ENCODE measurements around the gene COL23A1. TPM values are rescaled to one million over a fixed set of nuclear protein-coding genes. Genes with fewer than 3 reads are reported as not detected.

COL23A1 gene
- total and polyA plus RNA-seq, 2 of the 8 experiments (the other 6 are each of a cell fraction or from before 2014, with no cell fraction given), result 3.1 to 4.7 TPM

DNA sequence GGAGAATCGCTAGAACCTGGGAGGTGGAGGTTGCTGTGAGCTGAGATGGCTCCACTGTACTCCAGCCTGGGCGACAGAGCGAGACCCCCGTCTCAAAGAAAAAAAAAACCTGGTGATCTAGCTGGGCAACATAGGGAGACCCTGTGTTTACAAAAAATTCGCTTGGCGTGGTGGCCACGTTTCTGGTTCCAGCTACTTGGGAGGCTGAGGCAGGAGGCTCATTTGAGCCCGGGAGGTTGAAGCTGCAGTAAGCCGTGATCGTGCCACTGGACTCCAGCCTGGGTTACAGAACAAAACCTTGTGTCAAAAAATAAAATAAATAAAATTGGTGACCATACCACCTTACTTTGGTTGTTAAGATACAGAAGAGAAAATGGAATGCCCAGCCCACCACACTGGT lies 387.7 kb downstream of the COL23A1 start:
- no peak for FAIRE-seq
- Histone ChIP-seq H4K20me1 (replicated peaks in 1 of 2; ENCODE audit: control insufficient read depth in 1 of 2, insufficient read depth in 2 of 2, low read length in 2 of 2) (peaks cover 22% of the 10 kb centered on the region in 2 experiments), H3K4me1 (replicated peaks in 1 of 4; ENCODE audit: control insufficient read depth in 3 of 4, insufficient read depth in 4 of 4, low read length in 3 of 4) (peaks cover 0 to 10% (median 4%) of the 10 kb centered on the region in 4 experiments; a peak in 5 of 7 replicates), H2BK120ac (replicated peaks; ENCODE audit: low read depth, low read length) (no peak overlapping the region), H3K79me2 (ENCODE audit: control insufficient read depth in 1 of 2, insufficient read depth in 2 of 2, low read length in 2 of 2) (peaks cover 27 to 33% of the 10 kb centered on the region in 2 experiments), H2AK5ac (ENCODE audit: low read depth, low read length) (no peak overlapping the region), H4K91ac (replicated peaks; ENCODE audit: insufficient read length, low read length) (no peak overlapping the region), H3K4me3 (ENCODE audit: extremely low read depth in 1 of 4, insufficient read depth in 2 of 4, low read depth in 3 of 4, low read length in 4 of 4) (no peak overlapping the region), H3K4ac (replicated peaks; ENCODE audit: insufficient read length, low read depth, low read length) (no peak overlapping the region), H3K14ac (ENCODE audit: insufficient read length) (no peak overlapping the region), H4K8ac (ENCODE audit: extremely low read depth, insufficient read depth, low read length) (no peak overlapping the region), H3K18ac (ENCODE audit: extremely low read depth, low read length) (no peak overlapping the region), H2BK15ac (ENCODE audit: low read length) (no peak overlapping the region), H2BK5ac (ENCODE audit: low read depth, low read length) (no peak overlapping the region), H3K56ac (replicated peaks; ENCODE audit: insufficient read length, low read depth, low read length) (no peak overlapping the region), H2BK20ac (ENCODE audit: low read length) (no peak overlapping the region), H3K79me1 (ENCODE audit: low read depth, low read length) (peaks cover 10% of the 10 kb centered on the region), H2BK12ac (ENCODE audit: low read depth, low read length) (no peak overlapping the region), H3K27me3 (replicated peaks in 1 of 4; ENCODE audit: control insufficient read depth in 3 of 4, extremely low read depth in 1 of 4, insufficient read depth in 3 of 4, low read length in 3 of 4) (no peaks in the 10 kb centered on the region), H4K5ac (ENCODE audit: insufficient read length, low read depth, low read length) (no peak overlapping the region), H2AFZ (ENCODE audit: low read length) (no peak overlapping the region), H3K23me2 (ENCODE audit: low read depth, low read length) (peaks cover 4% of the 10 kb centered on the region), H3K36me3 (ENCODE audit: control insufficient read depth in 2 of 4, insufficient read depth in 4 of 4, low read length in 3 of 4) (peaks cover 15 to 24% (median 20%) of the 10 kb centered on the region in 4 experiments), H3K23ac (ENCODE audit: insufficient read length) (no peak overlapping the region), H3K4me2 (ENCODE audit: insufficient read depth in 1 of 2, low read depth in 2 of 2, low read length in 2 of 2) (no peak overlapping the region), H3K9me3 (ENCODE audit: insufficient read depth in 2 of 2, low read depth in 1 of 2, low read length in 1 of 2) (no peaks in the 10 kb centered on the region), H3K9ac (replicated peaks in 1 of 4; ENCODE audit: extremely low read depth in 1 of 4, low read depth in 3 of 4, low read length in 3 of 4) (no peak overlapping the region), H3K27ac (ENCODE audit: low read depth, low read length) (no peak overlapping the region)
- ChIA-PET CTCF (ENCODE audit: partially characterized antibody) (interaction anchor here (0.7 to 1.6 kb wide), 6 partner anchors 9 to 359 kb away, joined by 3 read pairs; no protein-coding TSS in a partner anchor), POLR2A (ENCODE audit: partially characterized antibody) (interaction anchor here (1.4 to 38.5 kb wide), 5 partner anchors 1 to 88 kb away, joined by 6 to 985 read pairs (median 13); partner anchors contain the start of genes GMCL2, HNRNPAB, NHP2 and PHYKPL)
- no peak for DNase-seq (ENCODE audit: low read depth in 1 of 2, low spot score in 2 of 2)
- 92% methylated on average over 10 of the region's 10 CpGs; no CpG with 5 or more reads in 1 of the 2 experiments for WGBS, 2 experiments (ENCODE audit: extremely low coverage in 1 of 2, insufficient coverage in 1 of 2, insufficient read length in 1 of 2, insufficient replicate concordance in 2 of 2, low coverage in 1 of 2, low lambda C conversion rate in 2 of 2, missing lambda C conversion rate in 1 of 2)
- TF ChIP-seq CHD2 (IDR thresholded peaks at IDR 0.05; ENCODE audit: low read length), result no peak
- no peak for TF ChIP-seq POU5F1 (IDR thresholded peaks at IDR 0.05; ENCODE audit: low read depth, low read length)
- no peak for TF ChIP-seq EZH2 (IDR thresholded peaks at IDR 0.05; ENCODE audit: low read depth, low read length, severe bottlenecking)
- no peak for TF ChIP-seq TEAD4 (IDR thresholded peaks at IDR 0.05; ENCODE audit: low read depth, low read length)
- no peak for TF ChIP-seq SAP30 (IDR thresholded peaks at IDR 0.05; ENCODE audit: insufficient read depth, insufficient replicate concordance, low read length)
- no peak for TF ChIP-seq NRF1 (IDR thresholded peaks at IDR 0.05; ENCODE audit: low read depth, low read length)
- no peak for TF ChIP-seq RXRA (IDR thresholded peaks at IDR 0.05; ENCODE audit: insufficient read depth, low read depth, low read length)
- no peak for TF ChIP-seq YY1 (IDR thresholded peaks at IDR 0.05; ENCODE audit: low read depth, low read length)
- no peak for TF ChIP-seq TCF12 (IDR thresholded peaks at IDR 0.05; ENCODE audit: low read depth, low read length)
- no peak for TF ChIP-seq SRF (IDR thresholded peaks at IDR 0.05; ENCODE audit: low read depth, low read length)
- TF ChIP-seq, protein P1, sequence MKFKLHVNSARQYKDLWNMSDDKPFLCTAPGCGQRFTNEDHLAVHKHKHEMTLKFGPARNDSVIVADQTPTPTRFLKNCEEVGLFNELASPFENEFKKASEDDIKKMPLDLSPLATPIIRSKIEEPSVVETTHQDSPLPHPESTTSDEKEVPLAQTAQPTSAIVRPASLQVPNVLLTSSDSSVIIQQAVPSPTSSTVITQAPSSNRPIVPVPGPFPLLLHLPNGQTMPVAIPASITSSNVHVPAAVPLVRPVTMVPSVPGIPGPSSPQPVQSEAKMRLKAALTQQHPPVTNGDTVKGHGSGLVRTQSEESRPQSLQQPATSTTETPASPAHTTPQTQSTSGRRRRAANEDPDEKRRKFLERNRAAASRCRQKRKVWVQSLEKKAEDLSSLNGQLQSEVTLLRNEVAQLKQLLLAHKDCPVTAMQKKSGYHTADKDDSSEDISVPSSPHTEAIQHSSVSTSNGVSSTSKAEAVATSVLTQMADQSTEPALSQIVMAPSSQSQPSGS (IDR thresholded peaks at IDR 0.05; ENCODE audit: low read length), result no peak
- no peak for TF ChIP-seq RBBP5 (IDR thresholded peaks at IDR 0.05; ENCODE audit: borderline replicate concordance, low read depth, low read length)
- TF ChIP-seq MAFK (IDR thresholded peaks at IDR 0.05; ENCODE audit: low read depth, low read length), result no peak

All from H1 (cell line).